Right hindlimb (tissue), 1 donor: ENCODE data around the gene PRKCQ.

Source experiments
- DNase-seq: peaks from one replicate; pipeline ENCODE4 v3.0.0-alpha.2; 2018

PRKCQ gene

GRCh38 chr10:6431861-6432260 lies 148.2 kb downstream of the PRKCQ start:
- DNase-seq = no peak

GRCh38 chr10:6431186-6431585 lies 148.9 kb downstream of the PRKCQ start:
- no peak for DNase-seq

DNA sequence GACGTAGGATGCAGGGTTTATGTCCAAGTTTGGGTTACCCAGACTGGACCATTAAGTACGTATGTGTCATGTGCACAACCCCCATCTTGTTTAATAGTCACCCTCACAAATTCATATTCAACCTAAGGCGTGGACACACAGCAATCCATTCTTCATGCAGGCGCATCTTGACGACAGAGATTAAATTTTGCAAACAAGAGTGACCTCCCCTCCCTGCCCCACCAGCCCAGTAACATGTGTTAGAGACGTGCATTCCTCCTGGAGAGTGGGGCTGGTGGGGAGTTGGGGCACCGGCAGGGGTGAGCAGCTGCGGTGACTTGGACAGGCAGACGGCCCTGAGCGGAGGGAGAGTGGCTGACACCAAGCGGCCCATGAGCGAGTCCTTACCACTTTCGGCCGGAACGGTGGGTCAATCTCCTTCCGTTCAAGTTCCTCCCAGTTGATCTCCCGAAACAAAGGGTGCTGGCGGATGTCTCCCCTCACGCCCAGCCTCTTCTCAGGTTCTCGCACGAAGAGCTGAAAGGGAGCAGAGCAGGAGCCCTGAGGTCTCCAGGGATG lies 149.6 kb downstream of the PRKCQ start:
- no peak for DNase-seq

GRCh38 chr10:6427357-6427959 lies 152.6 kb downstream of the PRKCQ start:
- DNase-seq = no peak

DNA sequence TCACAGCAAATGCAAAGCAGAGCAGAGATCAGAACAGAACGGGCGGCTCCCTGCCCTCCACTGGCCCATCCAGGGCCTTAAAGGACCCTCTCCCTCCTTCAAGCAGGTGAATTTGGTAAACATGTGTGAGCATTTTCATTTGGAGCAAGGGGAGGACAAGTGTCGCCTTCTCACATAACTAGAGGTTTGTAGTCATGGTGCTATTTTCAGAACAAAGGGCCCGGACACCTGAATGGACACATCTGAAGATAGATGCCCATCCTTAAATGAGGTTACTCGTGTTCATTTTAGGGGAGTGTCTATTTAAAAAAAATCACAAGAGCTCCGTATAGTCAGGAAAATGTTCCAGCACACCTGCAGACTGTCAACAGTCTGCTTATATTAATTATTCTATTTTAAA lies 153.8 kb downstream of the PRKCQ start:
- DNase-seq = no peak

GRCh38 chr10:6423413-6424170 lies 156.5 kb downstream of the PRKCQ start:
- no peak for DNase-seq

DNA sequence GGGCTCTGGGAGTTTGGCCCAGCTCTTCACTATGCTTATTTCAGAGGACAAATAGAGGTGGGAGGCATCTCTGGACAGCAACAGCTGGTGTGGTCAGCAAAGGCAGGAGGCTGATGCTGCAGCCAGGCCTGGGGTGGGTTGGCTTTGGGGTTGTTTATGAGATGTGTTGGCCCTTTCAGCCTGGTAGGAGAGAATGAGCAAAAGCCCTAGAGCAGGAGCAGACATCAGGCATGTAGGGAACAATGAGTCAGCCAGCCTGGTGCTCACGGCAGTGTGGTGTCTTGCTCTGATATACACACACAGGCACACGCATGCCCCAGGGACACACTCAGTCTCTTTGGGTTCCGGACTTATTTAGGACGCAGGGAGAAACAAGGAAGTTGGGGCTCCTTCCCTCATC lies 157.1 kb downstream of the PRKCQ start:
- DNase-seq = no peak

DNA sequence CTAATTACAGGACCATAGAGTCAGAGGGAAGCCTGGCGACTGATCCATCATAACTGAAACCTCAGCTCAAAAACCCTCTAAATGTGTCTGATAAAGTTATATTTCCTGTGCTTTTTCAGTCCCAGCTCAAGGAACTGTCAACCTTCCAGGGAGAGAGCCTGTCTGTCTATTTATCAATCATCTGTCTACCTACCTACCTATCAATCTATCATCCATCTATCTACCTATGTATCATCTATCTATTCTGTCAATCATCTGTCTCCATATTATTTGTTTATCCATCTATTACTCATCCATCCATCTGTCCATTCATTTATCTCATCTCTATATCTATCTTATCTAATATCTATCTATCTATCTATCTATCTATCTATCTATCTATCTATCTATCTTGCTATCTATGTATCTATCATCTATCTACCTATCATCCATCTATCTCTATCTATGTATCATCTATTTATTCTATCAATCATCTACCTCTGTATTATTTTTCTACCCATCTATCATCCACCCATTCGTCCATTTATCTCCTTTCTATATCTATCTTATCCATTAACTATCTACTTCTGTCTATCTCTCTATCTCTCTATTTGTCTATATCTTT lies 161.4 kb downstream of the PRKCQ start:
- no peak for DNase-seq

- no peak for DNase-seq
Measured at GRCh38 chr10:6418167-6418566, 161.9 kb downstream of the PRKCQ start.

- DNase-seq = no peak
Measured at GRCh38 chr10:6416892-6417512, 163.1 kb downstream of the PRKCQ start.

DNA sequence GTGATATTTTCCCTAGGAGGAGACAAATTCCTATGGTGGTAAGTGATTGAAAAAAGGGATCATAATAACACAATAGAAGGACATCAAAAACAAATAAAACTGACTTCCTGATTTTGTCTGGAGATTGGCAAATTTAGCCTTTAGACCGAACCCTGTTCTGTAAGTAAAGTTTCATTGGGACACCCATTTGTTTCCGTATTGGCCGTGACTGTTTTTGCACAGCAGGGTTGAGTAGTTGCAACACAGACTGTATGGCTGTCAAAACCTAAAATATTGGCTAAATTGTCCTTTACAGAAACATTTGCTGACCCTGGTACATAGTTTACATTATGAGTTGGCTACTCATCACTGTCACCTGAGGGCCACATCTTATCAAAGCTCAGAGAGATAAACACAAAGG lies 168.6 kb downstream of the PRKCQ start:
- DNase-seq = no peak

- no peak for DNase-seq
Measured at GRCh38 chr10:6410830-6411229, 169.2 kb downstream of the PRKCQ start.

- DNase-seq = peak; percentile 57
Measured at GRCh38 chr10:6409971-6410643, 170.0 kb downstream of the PRKCQ start.

DNA sequence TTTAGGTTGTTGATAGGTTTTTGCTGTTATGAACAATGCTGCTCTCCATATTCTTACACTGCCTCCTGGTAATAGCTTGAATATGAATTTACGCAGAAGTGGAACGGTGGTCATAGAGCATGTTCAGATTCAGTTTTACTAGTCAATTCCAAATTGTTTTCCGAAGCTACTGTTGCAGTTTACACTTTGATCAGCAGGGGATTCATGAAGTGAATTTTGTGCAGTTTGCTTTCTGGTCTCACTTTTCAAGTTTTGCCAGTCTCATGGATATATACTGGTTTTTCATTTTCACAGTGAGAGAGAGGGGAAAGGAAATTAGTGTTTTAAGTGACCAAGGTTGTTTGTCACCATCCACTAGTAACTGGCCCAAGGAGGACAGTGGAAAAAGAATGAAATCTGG lies 171.3 kb downstream of the PRKCQ start:
- no peak for DNase-seq

DNA sequence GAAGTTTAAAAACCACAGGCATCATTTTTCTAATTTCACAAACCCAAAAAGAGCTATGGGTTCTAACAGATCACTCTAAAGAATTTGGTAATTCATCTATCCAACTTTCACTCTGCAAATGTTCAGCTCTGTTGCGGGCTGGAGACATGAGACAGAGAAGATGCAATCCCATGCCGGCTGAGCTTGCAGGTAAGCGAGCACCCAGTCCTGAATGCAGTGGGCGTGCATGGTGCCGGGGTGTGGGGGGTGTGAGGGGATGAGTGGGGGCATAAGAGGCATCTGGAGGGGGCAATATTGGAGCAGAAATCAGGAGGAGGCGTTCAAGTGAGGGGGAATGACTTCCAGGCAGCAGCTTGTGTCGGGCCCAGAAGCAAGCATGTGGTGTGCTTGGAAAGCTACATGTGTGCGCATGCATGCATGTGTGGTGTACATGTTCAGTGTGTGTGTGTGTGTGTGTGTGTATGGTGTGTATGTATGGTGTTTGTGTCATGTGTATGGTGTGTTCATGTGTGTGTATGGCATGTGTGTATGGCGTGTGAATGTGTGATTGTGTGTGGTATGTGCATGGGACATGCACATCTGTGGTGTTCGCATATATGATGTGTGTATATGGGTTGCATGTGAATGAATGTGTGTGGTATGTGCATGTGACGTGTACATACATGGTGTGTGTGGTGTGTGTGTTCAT lies 172.9 kb downstream of the PRKCQ start:
- no peak for DNase-seq

- no peak for DNase-seq
Measured at GRCh38 chr10:6406220-6407033, 173.6 kb downstream of the PRKCQ start.

- DNase-seq = no peak
Measured at GRCh38 chr10:6405713-6406112, 174.4 kb downstream of the PRKCQ start.

DNA sequence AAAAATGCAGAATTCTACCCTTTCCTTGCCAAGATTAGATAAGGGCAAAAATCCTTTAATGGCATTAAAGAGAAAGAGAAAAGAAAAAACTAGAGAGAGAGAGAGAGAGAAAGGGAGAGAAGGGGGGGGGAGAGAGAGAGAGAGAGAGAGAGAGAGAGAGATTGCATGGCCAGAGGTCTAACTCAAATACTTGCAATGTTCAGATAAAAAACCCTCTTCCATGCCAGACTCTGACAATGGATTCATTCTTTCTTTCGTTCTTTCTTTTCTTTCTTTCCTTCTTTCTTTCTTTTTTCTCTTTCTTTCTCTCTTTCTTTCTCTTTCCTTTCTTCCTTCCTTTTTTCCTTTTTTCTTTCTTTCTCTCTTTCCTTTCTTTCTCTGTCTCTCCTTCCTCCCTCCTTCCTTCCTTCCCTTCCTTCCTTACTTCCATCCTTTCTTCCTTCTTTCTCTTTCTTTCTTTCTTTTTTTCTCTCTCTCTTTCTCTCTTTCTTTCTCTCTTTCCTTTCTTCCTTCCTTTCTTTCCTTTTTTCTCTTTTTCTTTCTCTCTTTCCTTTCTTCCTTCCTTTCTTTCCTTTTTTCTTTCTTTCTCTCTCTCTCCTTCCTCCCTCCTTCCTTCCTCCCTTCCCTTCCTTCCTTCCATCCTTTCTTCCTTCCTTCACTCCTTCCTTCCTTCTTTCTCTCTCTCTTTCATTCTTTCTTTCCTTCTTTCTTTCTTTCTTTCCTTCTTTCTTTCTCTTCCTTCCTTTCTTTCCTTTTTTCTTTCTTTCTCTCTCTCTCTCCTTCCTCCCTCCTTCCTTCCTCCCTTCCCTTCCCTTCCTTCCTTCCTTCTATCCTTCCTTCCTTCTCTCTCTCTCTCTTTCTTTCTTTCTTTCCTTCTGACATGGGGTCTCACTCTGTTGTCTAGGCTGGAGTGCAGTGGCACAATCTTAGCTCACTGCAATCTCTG lies 175.7 kb downstream of the PRKCQ start:
- no peak for DNase-seq

DNA sequence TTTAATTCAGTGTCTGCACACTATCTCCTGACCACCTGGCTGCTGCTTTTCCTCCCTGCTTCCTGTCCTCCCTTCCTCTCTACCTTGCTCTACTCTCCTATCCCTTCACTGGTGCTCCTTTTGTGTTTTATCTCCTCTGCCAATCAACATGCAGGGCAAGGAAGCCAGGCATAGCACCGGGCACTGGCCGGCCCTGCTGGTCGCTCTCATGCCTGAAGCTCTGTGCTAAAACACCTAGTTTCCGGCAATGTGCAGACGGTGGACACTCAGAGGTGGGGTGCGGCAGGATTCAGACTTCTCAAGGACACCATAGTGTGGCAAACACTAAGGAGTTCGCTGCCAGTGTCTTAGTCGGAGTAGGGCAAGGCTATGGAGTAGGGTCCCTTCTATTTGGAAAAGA lies 177.1 kb downstream of the PRKCQ start:
- no peak for DNase-seq

DNA sequence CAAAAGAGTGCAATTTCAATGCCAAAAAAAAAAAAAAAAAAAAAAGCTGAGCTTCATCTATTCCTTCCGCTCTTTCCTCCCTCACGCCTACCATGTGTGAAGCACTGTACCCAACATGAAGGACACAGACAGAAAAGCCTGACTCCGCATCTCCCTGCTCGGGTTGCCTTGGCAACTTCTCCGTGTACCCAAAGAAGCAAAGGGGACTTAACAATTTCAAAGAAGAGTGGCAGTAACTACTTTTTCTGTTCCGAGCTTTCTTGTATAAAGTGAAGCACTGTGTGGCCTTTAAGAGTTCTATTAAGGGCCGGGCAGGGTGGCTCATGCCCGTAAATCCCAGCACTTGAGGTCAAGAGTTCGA lies 177.7 kb downstream of the PRKCQ start:
- DNase-seq = no peak
